Renal cortex interstitium (tissue), 11 donors: ENCODE measurements around the gene SNX8. TPM values are rescaled to one million over a fixed set of nuclear protein-coding genes. Genes with fewer than 3 reads are reported as not detected.

ENCODE experiments used
- DNase-seq, 11 donors: peaks; one replicate each; pipeline ENCODE4 v3.0.0-alpha.2; 2013; ENCODE audit warnings: low read depth in 9 of 11, low spot score in 4 of 11; ENCODE audit errors: extremely low read depth in 1 of 11
- polyA plus RNA-seq, 3 donors: library from polyadenylated mRNA; unstranded; fragments of 120-200 nt; gene quantifications; one replicate each; pipeline ENCODE4 v1.2.1, GENCODE V29; 2013; ENCODE audit not compliant: insufficient read length in 3 of 3

The SNX8 gene
- polyA plus RNA-seq, 3 donors, result 34.7 to 40.9 (median 37.3) TPM

DNA sequence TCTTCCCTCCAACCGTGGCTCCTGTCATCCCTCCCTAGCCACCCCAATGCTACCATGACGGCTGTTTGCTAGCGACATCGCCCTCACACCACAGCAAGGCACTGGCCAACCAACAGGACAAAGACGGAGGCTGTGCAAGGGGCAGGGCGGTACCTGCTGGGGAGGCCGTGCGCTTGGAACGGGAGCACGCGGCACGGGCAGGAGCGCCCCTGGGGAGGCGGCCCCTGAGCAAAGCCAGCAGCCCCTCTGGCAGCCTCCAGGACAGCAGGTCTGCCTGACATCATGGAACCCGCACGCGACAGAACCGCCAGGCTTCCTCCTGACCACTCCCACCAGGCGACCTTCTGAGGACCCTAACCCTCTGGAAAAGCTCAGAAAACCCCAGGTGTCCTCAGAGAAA, 94.2 kb downstream of the SNX8 start:
- DNase-seq, result no peak

DNA sequence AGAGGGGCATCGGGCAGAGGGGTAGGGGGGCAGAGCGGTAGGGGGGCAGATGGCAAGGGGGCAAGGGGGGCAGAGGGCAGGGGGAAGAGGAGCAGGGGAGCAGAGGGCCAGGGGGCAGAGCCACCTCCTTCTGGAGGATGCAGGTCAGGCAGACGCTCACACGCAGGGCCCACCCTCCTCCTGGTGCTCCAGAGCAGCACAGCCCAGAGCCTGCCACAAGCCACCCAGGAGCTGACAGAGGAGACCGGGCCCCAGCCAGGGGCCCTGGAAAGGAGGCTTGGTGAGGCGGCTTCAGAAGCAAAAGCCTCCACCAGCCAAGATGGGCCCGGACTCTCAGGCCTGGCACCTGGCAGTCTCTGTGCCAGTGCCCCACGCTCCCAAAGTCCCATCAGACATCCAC, 94.6 kb downstream of the SNX8 start:
- no peak for DNase-seq

DNA sequence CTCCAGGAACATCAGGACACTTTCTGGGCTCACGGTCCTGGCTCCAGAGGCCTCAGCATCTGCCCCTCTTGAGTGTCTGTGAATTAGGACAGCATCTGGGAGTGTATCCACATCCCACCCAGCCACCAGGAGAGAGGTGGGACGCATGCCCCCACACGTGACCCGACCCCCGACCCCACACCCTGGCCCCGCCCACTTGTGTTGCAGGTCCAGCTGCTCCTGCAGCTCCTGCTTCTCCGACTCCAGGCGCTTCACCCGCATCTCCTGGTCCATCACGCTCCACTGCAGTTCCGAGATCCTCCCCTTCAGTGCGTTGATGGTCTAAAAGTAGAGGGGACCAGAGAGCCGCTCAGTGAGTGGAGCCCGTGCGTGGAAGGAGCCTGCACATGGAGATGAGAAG, 95.1 kb downstream of the SNX8 start:
- no peak for DNase-seq

DNA sequence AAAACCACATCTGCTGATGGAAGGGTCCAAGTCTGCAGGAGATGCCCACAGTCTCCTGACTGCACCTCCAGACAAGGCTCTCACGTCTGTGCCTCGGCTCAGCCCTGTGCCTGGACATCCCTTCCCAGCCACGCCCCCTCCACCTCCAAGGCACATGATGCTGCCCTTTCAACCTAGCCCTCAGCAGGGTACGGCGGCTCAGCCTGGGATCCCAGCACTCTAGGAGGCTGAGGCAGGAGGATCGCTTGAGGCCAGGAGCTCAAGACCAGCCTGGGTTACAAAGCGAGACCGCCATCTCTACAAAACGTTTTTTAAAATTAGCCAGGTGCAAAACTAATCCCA, 95.8 kb downstream of the SNX8 start:
- no peak for DNase-seq

DNA sequence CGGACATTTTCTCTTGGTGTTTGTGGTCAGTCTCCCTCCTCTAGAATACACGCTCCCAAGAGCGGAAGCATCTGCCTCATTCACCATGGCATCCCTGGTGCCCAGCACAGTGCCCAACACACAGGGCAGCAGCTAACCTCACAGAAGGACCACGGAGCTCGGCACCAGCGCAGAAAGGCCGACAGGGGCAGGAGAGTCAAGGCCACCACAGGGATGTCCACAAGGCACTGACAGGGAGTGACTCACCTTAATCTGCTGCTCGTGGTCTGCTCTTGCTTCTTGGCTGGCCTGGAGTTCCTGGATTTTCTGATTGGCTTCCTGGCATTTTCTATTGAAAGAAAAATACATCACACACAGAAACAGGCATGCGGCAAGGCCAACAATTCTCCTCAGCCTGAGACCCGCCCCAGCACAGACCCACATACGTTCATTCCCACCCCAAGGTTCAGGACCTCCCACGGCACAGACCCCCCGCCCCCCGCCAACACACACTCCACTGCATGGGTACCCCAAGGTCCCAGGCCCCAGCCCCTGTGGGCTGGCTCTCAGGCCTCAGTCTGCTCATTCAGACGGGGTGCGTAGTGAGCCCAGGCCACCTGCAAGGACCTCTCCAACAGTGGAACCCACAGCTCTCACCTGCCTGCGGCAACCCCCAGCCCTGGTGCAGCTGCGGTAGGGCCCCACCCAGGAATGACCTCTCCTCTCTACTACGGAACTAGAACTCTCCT, 96.4 kb downstream of the SNX8 start:
- no peak for DNase-seq

DNA sequence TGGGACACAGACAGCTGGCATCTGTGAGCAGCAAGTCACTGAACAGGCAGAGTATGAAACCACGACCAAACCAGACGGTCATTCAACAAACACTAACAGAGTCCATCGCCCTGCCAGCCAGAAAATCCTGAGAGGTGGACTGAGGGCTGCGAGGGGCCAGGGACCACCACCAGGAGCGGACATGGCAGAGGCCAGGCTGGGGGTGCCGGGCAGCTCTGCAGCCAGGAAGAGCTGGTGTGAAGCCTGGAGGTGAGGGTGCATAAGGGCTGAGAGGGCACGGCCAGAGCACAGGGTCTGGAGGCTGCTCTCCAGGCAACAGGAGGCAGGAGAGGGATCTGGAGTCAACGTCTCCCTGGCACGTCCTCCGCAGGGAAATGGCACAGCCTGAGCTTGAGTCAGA, 97.0 kb downstream of the SNX8 start:
- DNase-seq, result no peak

DNA sequence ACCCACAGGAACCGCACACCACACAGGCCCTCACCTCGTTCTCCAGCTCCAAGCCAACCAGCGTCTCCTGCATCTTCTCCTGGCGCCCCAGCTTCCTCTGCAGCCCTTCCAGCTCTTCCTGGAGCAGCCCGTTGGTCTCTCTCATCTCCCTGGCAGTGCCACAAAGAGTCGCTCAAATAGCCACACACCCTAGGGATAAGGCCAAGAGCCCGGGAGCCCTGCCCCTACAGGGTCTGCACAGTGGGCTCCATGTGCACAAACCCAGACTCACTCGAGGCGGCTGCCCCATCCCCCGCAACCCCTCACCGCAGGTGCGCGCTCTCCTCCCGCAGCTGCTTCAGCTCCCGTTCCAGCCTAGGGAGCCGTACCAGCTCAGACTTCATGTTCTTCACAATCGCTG, 98.4 kb downstream of the SNX8 start:
- DNase-seq, result no peak

DNA sequence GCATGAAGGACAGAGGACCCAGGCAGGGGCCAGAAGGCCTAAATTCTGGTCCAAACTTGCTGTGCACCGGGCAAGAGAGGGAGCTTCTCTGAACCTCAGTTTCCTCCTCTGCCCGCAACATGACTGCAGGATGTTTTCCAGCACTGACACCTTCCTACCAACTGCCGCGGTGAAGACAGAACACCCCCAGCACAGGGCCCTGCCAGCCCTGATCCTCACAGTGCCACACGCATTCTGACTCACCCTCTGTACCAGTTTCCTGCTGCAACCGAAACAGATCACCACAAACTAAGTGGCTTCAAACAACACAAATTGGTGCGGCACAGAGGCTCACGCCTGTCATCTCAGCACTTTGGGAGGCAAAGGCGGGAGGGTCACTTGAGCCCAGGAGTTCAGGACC, 99.6 kb downstream of the SNX8 start:
- no peak for DNase-seq

DNA sequence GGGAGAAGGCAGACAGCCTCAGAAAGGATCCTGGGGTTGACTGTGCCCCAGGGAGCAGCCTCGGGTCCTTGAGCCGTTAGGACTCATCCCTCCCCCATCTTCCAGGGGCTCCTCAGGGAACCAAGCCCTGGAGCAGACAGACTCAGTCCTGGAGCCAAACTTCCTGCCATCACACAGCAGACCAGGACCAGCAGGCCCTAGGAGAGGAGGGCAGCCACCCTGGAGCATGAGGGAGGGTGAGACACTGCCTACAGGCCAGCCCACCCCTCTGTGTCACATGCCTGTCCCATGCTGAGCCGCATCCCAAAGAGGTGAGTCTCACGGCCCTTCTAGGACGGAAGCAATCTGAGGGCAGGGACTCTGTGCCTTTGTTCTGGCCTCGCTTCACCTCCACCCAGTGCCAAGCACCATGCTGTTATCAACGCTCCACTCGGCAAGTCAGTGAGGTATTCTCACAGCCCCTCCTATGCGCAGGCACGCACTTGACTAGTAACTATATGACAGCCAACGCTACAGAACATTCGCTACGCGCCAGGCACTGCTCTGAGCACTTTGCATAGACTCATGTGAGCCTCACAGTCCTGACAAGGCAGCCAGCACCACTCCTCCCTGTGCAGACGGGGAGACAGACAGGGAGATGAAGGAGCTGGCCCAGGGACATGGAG, 100.6 kb downstream of the SNX8 start:
- no peak for DNase-seq

DNA sequence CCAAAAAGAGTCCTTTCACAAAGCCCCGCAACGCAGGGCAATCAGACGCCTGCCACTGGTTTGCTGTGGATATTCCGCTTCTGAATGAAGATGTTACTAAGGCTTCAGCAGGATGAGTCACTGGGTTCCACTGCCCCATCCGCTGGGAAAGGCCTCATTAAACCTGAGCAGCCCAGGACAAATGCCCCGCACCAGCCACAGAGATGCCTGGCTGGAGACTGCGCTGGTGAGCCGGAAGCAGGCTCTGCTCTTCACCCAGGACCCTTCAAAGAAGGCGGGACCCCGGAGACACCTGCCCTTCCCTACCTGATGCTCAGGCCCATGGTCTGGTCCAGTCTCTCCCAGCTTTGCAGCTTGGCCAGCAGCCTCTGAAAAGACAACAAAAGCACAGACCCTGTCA, 101.3 kb downstream of the SNX8 start:
- DNase-seq, result no peak

DNA sequence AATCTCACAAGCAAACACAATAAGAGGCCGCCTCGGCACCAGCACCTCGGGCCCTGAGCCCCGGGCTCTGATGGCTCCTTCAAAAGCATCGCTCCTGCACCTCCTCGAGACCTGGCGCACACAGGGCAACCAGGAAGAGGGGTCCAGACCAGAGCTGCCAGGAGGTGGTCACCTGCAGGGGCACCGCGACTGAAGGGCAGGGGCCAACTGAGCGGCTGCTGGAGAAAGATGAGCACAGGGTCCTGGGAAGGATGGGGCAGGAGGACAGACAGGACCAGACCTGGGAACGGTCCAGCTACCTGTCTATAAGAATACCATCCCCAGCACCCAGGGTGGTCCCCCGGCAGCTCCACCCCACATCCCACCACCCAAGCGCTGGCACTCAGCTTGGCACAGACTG, 102.3 kb downstream of the SNX8 start:
- DNase-seq, result no peak

DNA sequence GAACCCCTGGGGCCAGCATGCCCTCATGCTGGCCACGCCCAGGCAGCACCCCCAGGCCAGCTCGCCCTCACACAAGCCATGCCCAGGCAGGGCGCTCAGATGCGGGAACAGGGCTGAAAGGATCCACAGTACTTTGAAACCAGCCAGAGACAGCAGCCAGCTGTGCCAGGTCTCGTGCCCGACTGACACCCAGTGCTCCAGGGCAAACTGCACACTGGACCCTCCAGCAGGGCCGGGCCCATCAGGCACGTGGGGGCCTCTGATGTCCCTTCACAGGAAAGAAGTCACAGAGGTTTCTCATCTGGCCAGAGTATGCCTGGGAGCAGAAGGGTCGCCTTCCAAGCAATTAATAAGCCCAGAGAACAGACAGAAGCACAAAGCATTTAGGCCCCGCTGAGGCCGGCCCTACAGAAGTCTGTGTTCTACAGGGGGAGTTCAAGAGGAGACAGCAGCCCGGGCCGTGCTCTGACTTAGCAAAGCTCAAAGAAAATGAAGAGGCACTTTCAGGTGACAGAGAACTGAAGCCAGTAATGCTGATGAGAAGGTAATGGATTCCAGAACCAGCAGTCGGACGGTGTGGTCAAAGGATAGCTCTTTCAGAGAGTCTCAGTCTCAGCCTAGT, 102.9 kb downstream of the SNX8 start:
- no peak for DNase-seq

DNA sequence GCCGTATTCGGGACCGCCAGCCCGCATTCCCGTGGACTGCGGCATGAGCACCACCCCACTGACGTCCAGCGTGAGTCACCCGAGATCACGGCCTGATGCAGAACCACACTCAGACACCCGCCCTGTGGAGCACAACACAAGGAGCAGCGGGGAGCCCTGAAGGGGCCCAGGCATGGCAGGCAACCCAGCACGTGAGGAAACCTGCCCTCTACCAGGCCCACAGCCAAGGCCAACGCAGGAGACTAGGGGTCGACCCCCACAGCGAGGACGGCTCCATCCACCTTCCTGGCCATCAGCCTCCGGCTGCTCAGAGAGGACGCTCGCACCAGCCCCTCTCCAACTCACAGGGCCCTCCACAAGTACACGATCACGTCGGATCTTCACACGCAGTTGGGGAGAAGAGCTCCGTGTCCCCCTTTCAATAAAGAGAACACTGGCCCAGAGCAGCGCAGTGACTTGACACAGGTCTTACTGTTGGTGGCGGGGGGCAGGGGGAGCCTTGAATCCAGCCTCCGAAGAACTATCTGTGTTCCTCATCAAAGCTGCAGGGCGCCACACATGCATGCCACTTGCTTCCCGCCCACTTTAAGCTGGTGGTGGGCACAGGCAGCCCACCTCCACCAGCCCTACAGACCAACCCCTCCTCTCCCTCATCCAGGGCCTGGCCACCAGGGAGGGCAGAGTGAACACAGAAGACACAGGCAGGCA, 103.5 kb downstream of the SNX8 start:
- DNase-seq, result no peak

DNA sequence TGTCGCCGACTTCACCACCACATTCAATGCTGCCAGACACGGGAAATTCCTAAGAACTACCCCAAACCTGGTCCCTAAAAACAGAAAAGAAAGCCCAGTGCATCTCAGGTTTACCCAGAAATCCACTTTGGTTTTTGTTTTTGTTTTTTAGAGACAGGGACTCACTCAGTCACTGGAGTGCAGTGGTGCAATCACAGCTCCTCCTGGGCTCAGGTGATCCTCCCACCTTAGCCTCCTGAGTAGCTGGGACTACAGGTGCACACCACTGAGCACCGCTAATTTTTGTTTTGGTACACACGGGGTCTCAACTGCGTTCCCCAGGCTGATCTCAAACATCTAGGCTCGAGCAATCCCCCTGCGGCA, 104.3 kb downstream of the SNX8 start:
- DNase-seq, result no peak

DNA sequence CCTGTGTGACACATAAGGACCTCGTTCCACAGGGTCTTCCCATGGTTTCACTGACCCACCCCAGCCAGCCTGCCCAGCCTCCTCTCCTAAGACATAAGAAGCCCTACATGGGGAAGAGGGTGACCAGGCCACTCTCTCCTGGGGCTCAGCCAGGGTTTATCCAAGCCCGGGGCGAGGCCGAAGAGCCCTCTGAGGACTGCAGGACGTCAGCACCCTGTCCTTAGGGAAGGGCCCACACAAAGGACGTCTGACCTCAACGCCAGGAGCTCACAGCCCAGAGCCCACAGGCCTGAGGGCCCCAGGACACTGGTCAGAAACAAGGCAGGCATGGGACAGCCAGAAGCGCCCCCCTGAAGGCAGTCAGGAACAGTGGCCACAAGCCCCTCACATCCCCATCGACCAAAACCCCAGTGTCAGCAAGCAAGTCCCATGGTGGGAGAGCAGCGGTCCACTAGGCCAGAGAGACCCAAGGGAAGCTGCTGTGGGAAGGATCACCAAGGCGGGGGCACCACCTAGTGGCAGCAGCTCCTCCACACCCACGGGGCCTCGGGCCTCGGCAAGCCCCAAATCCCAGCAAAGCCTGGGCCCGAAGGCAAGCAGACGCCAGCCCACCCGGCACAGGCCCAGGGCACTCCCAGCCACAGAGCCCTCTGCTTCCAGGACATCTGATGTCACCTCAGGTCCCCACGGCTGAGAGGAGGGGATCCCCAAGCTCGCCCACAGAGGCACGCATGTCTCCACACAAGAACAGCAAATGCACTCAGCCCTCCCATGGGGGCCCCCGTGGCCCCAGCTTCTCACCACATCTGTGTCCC, 104.9 kb downstream of the SNX8 start:
- DNase-seq, result peak in 9 of 11 donors; percentile 46 to 68 (median 61)

DNA sequence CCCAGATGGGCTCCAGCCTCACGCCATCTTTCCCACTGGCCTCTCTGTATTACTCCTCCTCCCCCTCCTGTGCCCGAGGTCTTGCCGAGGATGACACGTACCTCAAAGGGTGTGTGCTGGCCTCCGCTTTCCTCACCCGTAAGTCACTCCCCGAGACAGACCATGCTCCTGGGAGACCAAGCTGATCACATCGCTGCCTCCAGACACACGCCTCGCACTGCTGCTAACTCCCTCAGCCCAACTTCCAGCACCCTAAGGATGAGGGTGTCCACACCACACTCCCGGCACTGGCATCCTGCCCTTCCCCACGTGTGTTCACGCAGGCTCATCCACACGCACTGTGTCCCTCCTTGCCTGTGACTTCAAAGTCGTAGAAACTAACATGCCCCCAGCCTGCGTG, 105.5 kb downstream of the SNX8 start:
- no peak for DNase-seq

DNA sequence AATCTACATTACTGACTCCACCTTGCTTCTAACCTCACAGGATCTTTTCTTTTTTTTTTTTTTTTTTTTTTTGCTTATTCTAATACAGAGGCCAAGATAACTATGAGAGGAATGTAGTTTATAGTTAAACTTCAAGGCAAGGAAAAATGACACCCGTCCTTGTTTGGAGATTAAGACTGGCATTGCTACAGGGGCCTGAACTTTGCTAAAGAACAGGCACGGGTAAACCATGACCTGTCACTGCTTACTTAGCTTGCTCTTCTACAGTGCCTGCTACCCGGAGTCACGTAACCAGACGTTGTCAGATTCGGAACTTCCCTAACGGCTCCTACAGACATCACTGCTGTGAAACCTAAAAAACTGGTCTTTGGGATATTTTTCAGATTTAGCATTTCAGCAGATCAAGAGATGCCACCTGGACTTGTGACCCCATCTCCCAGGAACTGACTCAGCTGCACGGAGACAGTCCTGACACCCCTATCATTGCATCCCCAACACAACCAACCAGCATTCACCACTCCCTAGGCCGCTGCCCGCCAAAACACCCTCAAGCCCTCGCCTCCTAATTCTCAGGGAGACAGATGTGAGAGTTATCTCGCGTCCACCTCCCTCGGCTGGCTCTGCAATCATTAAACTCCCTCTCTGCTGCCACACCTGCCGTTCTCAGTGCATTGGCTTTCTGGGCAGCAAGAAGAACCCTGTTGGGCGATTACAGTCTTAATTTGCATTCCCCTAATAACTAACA, 109.0 kb downstream of the SNX8 start:
- DNase-seq, result no peak

DNA sequence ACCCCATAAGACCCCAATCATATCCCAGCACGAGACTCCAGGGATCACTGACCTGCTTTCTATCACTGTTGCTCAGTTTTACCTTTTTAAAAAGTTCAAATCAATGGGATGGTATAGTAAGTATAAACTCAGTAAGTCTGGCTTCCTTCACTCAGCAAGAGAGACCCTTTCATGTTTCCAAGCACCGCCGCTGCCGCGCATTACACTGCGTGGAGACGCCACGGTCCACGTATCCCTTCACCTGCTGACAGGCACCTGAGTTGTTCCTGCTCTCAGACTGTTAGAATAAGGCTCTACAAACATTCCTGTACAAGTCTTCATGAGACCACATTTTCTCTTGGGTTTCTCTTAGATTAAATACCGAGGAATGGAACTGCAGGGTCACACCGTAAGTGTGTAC, 109.8 kb downstream of the SNX8 start:
- no peak for DNase-seq
